Hypothalamus (tissue), 51 donors: ENCODE data around the gene SOX12.
"Not testable (repeated sequence)": the region's sequence is repeated elsewhere in the genome, so short reads cannot be mapped to it uniquely, and the experiment has no call there.

Experiments
- DNase-seq, 51 donors: peaks; one replicate each; lab custom pipeline; 2025; lab: John Stamatoyannopoulos, UW

SOX12 gene

DNA sequence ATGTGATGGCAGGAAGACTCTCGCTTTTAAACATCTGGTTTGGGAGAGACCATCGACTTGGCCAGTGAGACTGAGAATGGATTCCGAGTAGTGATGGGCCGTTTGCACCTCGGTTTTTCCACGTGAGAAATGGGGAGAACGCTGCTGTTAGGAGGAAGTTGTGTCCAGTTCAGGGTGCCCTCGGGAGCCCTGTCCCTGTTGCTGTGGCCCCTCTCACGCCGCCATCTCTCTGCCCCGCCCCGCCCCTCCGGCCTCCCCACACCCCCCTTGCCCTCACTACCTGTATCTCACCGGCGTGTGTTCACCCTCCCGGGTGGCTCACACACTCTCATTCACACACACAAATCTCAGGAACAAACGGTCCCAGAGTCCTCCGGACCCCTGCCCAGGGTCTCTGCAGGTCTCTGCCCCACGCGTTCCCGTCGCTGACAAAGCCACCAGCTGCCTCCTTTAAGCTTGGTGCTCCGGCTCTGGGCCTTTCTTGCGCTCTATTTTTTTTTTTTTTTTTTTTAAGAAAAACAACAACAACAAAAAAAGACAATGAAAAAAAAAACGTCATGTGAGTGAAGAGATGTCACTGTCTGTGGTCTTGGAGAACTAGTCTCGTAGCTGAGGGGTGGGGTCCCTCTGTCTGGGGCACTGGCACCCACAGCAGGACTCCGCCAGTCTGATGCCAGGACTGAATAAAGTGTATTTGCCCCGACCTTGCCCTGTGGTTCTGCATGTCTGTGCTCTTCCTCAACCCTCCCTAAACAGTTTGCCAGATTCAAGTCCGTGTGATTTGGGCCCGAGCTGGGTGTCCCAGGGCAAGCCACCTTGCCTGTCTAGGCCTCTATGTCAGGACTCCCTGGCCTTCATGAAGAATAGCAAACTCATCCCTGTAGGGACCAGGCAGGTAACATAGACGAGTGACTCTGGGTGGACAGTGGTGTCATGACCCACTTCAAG, 2.9 kb downstream of the SOX12 start:
- DNase-seq, result no peak

DNA sequence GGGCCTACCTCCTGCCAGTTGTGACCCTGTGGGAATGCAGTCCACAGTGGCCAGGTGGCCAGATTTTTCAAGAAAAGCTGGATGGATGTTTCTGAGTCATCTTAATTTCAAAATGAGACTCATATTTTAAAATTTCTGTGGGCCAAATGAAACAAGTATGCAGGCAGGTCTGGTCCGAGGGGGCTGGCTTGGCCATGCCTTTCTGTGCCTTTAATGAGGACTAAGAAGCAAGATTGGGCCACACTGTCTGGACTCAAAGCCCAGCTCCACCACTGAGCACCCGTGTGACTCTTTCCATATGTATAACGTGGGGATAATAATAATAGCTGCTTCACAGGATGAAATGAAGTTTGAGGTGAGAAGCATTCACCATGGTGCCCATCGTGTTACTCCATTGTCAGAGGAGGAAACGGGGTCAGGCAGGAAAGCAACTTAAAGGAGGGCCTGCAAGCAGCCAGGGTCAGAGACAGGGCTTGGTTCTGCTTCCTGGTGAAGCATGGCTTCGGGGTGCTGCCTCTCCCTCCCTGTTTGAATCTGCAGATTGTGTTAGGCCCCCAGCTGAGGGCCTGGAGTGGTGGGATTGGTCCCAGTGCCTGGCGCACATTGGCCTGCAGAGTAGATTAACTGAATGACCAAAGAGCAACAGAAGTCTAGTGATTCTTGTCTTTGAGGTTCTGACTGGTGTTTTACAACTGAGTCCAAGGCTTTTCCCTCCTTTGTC, 3.8 kb downstream of the SOX12 start:
- DNase-seq, result no peak

DNA sequence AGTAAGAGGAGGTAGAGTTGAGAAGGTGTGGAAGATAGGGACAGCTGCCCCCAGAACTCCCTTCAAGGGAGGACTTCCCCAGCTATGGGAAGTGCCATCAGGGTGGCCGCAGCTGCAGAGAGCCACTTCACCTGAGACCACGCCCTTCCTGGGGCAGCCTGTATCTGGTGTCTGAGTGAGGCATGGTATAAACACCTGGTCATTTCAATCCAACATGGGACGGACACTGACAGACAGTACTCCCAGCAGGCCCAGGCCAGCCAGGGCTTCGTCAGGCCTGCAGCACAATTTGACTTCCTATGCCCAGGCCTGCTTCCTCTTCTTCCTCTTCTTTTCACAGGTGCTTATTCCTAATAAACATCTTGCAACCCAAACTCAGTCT, 4.5 kb downstream of the SOX12 start:
- DNase-seq, result no peak

DNA sequence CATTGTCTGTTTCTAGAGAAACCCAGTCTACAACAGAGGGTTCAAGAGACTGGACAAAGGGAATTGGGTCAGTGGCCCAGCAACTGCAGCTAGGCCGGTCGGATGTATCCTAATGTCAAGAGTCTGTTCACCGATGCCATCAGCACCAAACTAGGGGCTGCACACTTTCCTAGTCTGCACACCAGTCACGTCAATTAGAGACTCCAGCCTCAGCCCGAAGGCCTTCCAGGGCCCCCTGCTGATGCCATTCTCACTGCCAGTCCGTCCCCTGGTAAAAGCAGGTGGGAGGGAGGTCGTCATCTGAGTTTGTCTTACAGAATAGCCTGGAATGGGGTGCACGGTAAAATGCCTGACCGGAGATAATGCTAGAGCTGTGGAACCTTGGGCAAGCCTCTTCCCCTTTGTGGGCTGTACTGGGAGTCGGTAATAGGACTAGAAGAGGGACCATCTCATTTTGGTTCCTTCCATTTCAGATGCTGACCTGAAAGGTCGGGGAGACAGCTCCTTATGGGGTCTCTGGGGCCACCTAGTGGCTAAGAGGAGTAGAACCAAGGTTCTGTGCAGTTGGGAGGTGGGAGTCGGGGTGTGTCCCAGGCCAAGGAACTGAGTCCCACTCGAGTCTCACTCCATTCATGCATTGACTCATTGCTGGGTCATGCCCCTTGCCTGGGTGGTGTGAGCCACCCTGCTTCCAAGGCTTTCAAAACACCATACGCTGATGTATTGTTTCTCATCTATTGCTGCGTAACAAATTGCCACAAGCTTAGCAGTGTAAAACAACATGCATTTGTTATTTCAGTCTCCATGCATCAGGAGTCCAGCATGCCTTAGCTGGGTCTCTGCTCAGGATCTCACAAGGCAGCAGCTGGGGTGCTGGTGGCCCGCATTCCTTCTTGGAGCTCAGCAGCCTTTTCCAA, 5.1 kb downstream of the SOX12 start:
- peak in 34 of 51 donors; percentile 10 to 68 (median 34) for DNase-seq

DNA sequence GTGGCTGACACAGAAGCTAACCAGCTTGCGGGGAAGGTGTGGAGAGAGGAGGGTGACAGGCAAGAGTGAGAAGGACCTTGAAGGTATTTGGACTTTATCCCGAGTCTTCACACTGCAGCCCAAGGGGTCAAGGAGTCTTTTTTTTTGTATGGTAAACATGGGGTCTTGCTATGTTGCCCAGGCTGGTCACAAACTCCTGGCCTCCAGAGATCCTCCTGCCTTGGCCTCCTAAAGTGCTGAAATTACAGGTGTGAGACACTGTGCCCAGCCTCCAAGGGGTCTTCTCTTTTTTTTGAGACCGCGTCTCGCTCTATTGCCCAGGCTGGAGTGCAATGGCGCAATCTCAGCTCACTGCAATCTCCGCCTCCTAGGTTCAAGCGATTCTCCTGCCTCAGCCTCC, 9.2 kb downstream of the SOX12 start:
- no peak for DNase-seq

DNA sequence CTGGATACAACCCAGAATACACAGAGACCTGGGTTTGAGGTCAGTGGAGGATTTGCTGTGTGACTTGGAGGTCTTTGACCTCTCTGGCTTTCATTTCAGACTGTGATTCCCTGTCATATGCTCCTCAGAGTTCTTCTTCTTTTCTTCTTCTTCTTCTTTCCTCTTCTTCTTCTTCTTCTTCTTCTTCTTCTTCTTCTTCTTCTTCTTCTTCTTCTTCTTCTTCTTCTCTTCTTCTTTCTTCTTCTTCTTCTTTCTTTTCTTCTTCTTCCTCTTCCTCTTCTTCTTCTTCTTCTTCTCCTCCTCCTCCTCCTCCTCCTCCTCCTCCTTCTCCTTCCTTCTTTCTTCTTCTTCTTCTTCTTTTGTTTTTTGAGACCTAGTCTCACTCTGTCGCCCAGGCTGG, 10.7 kb downstream of the SOX12 start:
- DNase-seq, result not testable (repeated sequence)

DNA sequence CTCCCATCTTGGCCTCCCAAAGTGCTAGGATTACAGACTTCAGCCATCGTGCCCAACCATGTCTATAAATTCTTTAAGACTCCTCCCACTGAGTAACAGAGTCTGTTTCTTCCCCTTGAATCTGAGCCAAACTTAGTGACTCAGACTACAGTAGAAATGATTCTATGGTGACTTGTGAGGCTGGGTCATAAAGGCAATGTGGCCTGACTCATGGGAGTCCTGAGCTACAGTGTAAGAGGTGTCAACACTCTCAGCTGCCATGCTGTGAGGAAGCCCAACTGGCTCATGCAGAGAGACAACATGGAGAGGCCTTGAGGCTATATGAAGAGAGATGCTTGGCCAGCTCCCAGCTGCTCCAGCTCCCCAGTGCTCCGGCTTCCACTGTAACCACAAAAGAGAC, 16.3 kb downstream of the SOX12 start:
- no peak for DNase-seq

DNA sequence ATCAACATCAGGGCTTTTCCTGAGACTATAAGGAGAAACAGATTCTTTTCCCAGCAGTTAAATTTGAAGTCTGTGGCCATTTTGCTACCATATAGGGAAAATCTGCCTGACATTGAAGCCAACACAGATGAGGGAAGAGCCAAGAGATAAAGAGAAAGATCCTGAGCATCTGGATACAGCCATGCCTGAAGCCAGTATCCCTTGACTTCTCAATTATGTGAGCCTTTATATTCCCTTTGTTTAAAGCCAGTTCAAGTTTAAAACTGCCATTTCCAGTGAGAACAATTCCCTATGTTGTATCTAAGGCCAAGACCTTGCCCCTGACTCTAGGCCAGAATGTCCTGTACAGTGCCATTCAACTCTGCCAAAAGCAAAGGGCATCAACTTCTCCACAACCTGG, 17.8 kb downstream of the SOX12 start:
- no peak for DNase-seq

DNA sequence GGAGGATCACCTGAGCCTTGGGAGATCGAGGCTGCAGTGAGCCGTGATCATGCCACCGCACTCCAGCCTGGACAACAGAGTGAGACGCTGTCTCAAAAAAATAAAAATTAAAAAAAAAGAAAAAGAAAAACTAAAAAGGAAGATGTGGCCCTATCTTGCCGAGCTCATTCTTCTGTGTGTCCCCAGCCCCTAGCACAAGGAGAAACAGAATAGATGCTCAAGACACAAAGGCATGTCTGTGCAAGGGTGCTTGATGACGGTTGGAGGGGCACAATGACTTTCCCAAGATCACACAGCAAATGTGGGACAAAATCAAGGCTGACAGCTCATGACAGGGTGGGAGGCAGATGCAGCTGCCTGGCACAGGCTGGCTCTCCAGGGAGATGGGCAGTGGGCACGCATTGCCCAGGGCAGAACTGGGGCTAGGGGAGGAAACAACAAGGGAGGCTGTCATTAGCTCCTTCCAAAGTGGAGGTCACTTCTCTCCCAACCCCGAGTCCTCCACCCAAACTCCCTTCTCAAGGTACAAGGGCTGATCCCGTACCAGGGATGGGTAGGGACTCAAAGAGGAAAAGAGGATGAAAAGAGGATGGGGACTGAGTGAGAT, 20.8 kb downstream of the SOX12 start:
- DNase-seq, result no peak

DNA sequence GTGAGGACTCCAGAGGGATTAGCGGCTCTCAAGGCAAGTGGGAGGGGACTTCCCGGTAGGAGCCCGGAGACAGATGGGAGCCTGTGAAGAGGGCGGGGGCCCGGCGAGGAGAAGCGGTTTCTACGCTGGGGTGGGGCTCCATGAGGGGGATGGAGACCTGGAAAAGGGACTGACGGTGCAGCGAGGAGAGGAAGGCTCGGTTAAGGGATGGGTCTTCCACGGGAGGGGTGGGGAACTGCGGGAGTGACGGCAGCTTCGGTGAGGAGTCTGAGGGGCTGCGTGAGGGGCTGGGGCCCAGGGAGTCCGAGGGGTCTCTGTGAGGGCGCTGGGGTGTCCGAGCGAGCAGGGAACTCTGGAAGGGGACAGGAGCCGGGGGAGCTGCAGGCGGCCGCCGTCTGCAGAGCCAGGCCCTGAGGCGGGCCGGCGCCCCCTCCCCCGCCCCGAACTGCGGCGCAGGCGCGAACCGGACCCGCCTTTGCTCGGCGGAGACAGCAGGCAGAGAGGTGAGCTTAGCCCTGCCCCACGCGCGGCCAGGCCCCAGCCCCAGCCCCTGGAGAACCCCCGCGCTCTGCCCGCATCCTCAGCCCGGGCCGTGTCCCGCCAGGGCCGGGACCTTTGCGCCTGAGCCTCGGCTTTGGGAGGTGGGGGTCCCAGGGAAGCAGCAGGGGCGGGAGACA, 21.4 kb downstream of the SOX12 start, which contains the start of gene NRSN2:
NRSN2 (plus strand) TSS at position 472 of the 677 bp plus-strand sequence. CDS start 2,533 bp downstream, outside the sequence.
- peak in 44 of 51 donors; percentile 12 to 80 (median 55) for DNase-seq

DNA sequence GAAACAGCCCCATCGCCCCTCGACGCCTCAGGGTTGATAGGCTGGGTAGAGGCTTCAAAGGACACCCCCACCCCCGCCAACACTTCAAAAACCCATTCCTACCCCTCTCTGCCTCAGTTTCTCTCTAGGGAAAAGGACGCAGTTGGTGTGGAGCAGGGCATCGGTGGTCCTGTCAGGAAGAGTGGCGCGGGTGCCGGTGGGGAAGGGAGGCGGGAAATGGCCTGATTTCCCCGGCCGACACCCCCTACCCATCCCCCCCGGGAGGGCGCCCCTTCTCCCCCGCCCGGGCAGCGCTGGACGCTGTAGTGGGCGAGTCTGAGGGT, 21.9 kb downstream of the SOX12 start:
- peak in 1 of 51 donors; percentile 47 for DNase-seq

DNA sequence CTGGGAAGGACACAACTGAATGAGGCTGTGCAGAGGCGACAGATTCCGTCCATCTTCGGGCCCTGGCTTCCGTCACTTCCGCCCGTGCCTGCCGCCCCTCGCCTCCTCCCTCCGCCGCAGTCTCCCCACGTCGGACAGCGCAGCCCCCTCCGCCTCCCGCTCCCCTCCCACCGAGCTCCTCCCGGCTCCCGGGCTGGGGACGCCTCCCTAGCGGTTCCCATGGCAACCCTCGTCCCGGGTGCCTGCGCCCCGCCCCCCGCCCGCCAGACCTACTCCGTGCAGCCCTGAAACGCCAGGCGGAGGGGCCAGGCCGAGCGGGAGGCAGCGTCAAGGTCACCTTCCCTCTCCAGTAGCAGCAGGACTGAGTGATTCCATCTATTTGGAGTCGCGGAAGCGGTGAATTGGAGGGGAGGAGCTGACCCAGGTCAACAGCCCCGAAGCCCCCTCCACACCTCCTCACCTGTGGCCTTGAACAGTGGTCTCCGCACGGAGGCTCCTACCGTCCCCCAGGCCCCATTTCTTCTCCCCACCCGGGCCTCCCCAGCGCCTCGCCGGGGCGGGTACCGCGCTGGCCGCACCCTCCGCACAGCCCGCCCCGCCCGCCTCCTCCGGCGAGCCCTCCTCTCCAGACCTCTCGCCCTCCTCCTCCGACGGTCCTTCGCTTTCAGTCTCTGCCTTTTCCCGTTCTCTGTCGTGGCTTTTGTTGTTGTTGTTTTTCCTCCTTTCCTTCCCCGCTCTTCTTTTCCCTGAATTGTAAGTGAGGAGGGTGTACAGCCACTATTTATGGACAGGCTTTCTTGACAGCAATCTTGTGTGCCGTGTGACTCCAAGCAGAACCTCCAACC, 22.5 kb downstream of the SOX12 start:
- DNase-seq, result peak in 50 of 51 donors; percentile 29 to 95 (median 87)

DNA sequence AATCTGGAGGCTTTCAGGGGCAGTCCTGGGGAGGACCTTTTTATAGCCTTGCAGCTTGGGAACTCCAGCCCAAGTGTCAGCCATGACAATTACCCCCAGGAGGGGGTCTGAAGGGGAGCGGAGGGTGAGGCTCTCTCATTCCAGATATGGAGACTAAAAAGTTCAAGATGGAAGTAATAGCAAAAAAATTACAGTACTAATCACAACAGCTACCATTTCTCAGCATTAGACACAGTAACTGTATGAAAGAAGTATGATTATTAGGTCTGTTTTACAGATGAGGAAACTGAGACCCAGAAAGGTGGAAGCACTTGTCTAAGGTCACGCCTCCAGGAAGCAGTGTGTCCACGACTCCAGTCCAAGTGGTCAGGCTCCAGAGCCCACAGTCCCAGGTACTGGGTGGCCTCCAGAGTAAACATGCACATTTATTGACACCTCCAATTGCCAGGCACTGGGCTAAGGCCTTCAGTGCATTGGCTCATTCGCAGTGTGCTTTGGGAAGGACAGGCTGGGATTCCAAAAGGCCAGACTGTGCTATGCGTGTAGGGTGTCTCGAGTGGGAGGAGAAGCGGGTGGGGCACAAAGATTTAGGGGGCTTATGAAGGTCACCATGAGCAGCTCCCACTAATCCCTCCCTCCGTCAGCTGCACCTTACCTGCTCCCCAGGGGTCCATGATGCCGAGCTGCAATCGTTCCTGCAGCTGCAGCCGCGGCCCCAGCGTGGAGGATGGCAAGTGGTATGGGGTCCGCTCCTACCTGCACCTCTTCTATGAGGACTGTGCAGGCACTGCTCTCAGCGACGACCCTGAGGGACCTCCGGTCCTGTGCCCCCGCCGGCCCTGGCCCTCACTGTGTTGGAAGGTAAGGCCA, 23.9 kb downstream of the SOX12 start:
- DNase-seq, result no peak

DNA sequence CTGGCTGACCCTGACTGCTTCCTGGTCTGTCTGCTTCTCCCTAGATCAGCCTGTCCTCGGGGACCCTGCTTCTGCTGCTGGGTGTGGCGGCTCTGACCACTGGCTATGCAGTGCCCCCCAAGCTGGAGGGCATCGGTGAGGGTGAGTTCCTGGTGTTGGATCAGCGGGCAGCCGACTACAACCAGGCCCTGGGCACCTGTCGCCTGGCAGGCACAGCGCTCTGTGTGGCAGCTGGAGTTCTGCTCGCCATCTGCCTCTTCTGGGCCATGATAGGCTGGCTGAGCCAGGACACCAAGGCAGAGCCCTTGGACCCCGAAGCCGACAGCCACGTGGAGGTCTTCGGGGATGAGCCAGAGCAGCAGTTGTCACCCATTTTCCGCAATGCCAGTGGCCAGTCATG, 27.8 kb downstream of the SOX12 start:
- no peak for DNase-seq

DNA sequence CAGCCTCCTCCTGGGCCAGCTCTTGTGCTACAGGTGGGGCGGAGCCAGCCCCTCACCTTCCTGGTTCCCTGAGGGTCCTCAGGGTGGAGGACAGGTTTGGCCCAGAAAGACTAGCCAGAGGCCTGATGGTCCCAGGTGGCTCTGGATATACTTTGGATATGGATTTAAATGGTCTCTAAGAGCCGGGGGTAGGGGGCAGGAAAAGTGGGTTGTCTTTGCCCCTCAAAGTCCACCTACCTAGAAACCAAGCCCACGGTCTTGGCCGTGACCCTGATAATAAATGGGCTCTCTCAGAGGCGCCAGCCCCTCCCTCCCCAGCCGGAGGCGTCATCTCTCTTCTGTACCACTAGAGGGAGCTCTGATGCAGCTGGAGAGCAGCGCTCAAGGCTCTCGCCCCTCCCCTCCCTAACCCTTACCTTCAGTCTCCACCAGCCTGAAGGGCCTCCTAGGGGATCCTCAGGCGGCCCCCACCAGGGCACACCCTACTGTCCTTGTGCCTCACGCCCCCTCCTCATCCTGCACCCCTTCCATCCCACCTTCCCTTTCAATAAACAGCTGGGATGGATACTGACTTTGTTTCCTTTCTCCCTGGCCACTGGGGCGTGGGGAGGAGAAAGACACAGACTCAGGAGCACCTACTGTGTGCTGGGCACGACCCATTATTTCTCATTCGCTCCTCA, 29.1 kb downstream of the SOX12 start:
- DNase-seq, result peak in 47 of 51 donors; percentile 11 to 81 (median 49)

DNA sequence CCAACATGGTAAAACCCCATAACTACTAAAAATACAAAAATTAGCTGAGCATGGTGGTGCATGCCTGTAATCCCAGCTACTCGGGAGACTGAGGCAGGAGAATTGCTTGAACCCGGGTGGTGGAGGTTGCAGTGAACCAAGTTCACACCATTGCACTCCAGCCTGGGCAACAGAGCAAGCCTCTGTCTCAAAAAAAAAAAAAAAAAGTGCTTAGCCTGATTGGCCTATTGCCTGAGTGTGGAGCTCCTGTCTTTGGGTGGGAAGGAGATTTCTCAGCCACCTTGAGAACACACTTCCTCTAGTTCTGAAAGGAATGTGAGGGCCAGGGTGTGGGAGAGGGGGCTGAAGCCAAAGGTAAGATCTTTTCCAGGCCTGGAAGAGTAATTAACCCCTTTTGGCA, 30.8 kb downstream of the SOX12 start:
- DNase-seq, result not testable (repeated sequence)

DNA sequence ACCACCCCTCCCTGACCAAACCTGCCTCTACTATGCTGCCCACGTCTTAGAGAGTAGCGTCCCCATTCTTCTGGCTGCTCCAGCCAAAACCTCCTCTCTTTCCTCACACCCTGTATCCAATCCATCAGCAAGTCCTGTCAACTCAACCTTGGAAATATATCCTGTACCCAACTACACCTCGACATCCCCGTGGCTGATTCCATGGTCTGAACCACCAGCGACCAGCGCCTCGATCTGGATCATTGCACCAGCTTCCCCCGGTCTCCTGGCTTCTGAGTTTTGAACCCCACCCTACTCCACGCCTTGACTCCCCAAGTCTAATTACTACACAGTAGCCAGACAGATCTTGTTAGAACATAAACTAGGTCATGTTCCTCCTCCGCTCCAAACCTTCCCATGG, 31.4 kb downstream of the SOX12 start:
- DNase-seq, result no peak
